Esophagus muscularis mucosa (tissue), 4 donors: ENCODE measurements around the gene EXOC3L1. TPM values are rescaled to one million over a fixed set of nuclear protein-coding genes. Genes with fewer than 3 reads are reported as not detected.

Experiments
- DNase-seq: peaks from one replicate; pipeline ENCODE4 v3.0.0-alpha.2; 2017; ENCODE audit errors: extremely low spot score
- H3K27ac ChIP-seq, 4 donors: fragments of 200-600 bp; sonication (generic); replicated peaks in 1 of 4; 1 replicate in 3 of 4; 2 replicates in 1 of 4; pipeline ENCODE4 v1.5.1; 2016 to 2019; ENCODE audit warnings: mild to moderate bottlenecking in 1 of 4
- H3K27me3 ChIP-seq, 4 donors: fragments of 200-600 bp; sonication (generic); one replicate each; pipeline versions ENCODE4 v1.5.1 to v1.6.0; 2016 to 2019
- H3K36me3 ChIP-seq, 4 donors: fragments of 200-600 bp; sonication (generic); one replicate each; pipeline ENCODE4 v1.5.1; 2016 to 2019
- H3K4me1 ChIP-seq, 4 donors: fragments of 200-600 bp; sonication (generic); one replicate each; pipeline ENCODE4 v1.5.1; 2016 to 2019
- H3K4me3 ChIP-seq, 4 donors: fragments of 200-600 bp; sonication (generic); 1 replicate in 2 of 4; 2 replicates in 2 of 4; pipeline ENCODE4 v1.5.1; 2016 to 2019; ENCODE audit warnings: mild to moderate bottlenecking in 4 of 4, moderate library complexity in 1 of 4
- H3K9me3 ChIP-seq, 4 donors: fragments of 200-600 bp; sonication (generic); 1 replicate in 3 of 4; 2 replicates in 1 of 4; pipeline ENCODE4 v1.5.1; 2016 to 2019
- EP300 ChIP-seq: sonication (generic); formaldehyde crosslinking; IDR thresholded peaks from one replicate; pipeline ENCODE4 v1.6.1; 2017; ENCODE audit warnings: antibody characterized with exemption
- POLR2A ChIP-seq: fragments of 450-650 bp; IDR thresholded peaks from one replicate; pipeline ENCODE4 v1.6.1; 2017; ENCODE audit warnings: antibody characterized with exemption, moderate library complexity, mild to moderate bottlenecking, low read depth
- POLR2AphosphoS5 ChIP-seq, 2 donors: sonication (generic); formaldehyde crosslinking; IDR thresholded peaks; one replicate each; pipeline ENCODE4 v1.6.1; 2017; ENCODE audit warnings: antibody characterized with exemption in 2 of 2
- WGBS: methylation state at CpG from one replicate; pipeline ENCODE4 v1.1.5; 2018; 5-methylcytosine and 5-hydroxymethylcytosine counted together
- intact Hi-C: fragments of 100-400 bp; cut with DNase I; formaldehyde crosslinking; loops from one replicate; pipeline ENCODE4 v1.15.1; 2023
- total RNA-seq, 4 donors: library from RNA; depleted of rRNA; stranded (reverse); fragments of >200 nt; gene quantifications; one replicate each; pipeline versions ENCODE4 v1.1.0 to v1.2.1, GENCODE V29; 2016
- TF ChIP-seq, protein P1 (sequence below), 3 experiments: fragments of 200-600 bp in 2 of 3; fragments of 450-650 bp in 1 of 3; sonication (generic) in 2 of 3; IDR thresholded peaks; one replicate each; pipeline ENCODE4 v1.5.1; 2017 to 2019; ENCODE audit warnings: antibody characterized with exemption in 3 of 3, mild to moderate bottlenecking in 2 of 3, moderate library complexity in 1 of 3

The EXOC3L1 gene
- total RNA-seq, 4 donors from 2014 or later: 1.2 to 4.0 (median 2.1) TPM

DNA sequence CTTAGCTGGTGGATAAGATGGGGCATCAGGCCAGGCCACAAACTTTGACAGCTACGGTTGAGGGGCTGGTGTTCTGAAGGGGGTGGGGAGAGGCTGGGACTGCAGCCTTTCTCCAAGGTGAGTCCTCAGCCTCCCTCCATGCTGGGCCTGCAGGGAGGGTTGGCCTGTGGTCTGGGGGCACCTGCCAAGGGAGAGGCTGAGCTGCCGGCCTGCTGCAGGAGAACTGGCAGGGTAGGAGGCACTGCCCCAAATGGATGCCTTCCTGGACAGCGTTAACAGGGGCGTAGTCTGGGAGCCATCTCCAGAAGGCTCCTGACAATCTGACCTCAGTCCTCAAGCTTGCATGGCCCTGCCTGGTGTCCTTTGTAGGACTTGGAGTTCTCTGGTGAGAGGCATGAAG lies 14.1 kb upstream of the EXOC3L1 start:
- Histone ChIP-seq H3K27me3 (no peaks in the 10 kb centered on the region), H3K4me3 (no peak overlapping the region), H3K9me3 (no peaks in the 10 kb centered on the region), H3K4me1 (peaks cover 4 to 9% (median 9%) of the 10 kb centered on the region in 4 donors), H3K36me3 (peaks cover 7 to 55% (median 41%) of the 10 kb centered on the region in 4 donors), H3K27ac (no peak overlapping the region)
- intact Hi-C loops: no loop called here
- TF ChIP-seq POLR2A: no peak
- TF ChIP-seq, protein P1, sequence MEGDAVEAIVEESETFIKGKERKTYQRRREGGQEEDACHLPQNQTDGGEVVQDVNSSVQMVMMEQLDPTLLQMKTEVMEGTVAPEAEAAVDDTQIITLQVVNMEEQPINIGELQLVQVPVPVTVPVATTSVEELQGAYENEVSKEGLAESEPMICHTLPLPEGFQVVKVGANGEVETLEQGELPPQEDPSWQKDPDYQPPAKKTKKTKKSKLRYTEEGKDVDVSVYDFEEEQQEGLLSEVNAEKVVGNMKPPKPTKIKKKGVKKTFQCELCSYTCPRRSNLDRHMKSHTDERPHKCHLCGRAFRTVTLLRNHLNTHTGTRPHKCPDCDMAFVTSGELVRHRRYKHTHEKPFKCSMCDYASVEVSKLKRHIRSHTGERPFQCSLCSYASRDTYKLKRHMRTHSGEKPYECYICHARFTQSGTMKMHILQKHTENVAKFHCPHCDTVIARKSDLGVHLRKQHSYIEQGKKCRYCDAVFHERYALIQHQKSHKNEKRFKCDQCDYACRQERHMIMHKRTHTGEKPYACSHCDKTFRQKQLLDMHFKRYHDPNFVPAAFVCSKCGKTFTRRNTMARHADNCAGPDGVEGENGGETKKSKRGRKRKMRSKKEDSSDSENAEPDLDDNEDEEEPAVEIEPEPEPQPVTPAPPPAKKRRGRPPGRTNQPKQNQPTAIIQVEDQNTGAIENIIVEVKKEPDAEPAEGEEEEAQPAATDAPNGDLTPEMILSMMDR (IDR thresholded peaks at IDR 0.05): no peak
- TF ChIP-seq POLR2AphosphoS5 (IDR thresholded peaks at IDR 0.05): no peak
- TF ChIP-seq EP300: no peak
- DNase-seq: no peak
- 82% methylated on average over 2 of the region's 4 CpGs for WGBS

DNA sequence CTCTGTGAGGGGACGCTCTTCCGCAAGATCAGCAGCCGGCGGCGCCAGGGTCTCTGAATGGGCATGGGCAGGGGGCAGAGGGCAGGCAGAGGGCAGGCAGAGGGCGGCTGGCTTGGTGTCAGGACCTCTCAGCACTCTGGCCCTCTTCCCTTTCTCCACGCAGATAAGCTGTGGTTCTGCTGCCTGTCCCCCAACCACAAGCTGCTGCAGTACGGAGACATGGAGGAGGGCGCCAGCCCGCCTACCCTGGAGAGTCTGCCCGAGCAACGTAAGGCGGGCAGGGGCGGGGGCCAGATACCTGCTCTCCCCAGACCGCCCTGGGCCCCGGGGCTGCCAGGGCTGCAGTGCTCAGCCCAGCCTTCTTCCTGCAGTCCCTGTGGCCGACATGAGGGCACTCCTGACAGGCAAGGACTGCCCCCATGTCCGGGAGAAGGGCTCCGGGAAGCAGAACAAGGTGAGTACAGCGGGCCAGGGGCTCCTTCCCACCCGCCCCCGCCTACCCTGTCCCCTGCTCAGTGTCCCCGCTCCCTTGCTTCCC lies 13.1 kb upstream of the EXOC3L1 start:
- no peak for TF ChIP-seq POLR2A
- no peak for TF ChIP-seq EP300
- no peak for TF ChIP-seq POLR2AphosphoS5 (IDR thresholded peaks at IDR 0.05)
- TF ChIP-seq, protein P1 (IDR thresholded peaks at IDR 0.05): no peak
- DNase-seq: no peak
- Histone ChIP-seq H3K27me3 (no peaks in the 10 kb centered on the region), H3K4me3 (no peak overlapping the region), H3K4me1 (peaks cover 7 to 20% (median 19%) of the 10 kb centered on the region in 4 donors), H3K27ac (no peak overlapping the region), H3K9me3 (no peaks in the 10 kb centered on the region), H3K36me3 (peaks cover 7 to 63% (median 48%) of the 10 kb centered on the region in 4 donors)
- WGBS: 85% methylated on average over 12 of the region's 23 CpGs
- intact Hi-C loops: no loop called here

DNA sequence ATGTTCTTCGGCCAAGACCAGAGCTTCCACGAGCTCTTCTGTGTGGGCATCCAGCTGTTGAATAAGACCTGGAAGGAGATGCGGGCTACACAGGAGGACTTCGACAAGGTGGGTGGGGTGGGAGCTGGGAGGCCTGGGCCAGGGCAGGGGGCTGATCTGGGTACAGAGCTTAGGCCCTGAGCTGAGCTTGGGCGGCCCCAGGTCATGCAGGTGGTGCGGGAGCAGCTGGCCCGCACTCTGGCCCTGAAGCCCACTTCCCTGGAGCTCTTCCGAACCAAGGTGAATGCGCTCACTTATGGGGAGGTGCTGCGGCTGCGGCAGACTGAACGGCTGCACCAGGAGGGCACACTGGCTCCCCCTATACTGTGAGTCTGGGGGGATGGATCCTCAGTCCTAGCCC lies 12.5 kb upstream of the EXOC3L1 start:
- intact Hi-C loops: no loop called here
- WGBS: no CpG with 5 or more reads among the region's 12 CpGs
- TF ChIP-seq EP300: no peak
- TF ChIP-seq, protein P1 (IDR thresholded peaks at IDR 0.05): no peak
- no peak for TF ChIP-seq POLR2AphosphoS5 (IDR thresholded peaks at IDR 0.05)
- TF ChIP-seq POLR2A: no peak
- H3K27me3 ChIP-seq: no peaks in the 10 kb centered on the region
- H3K4me1 ChIP-seq: peaks cover 7 to 25% (median 23%) of the 10 kb centered on the region in 4 donors
- H3K9me3 ChIP-seq: no peaks in the 10 kb centered on the region
- H3K4me3 ChIP-seq: no peak overlapping the region
- H3K27ac ChIP-seq: no peak overlapping the region
- peaks cover 10 to 63% (median 54%) of the 10 kb centered on the region in 4 donors for H3K36me3 ChIP-seq
- DNase-seq: no peak

DNA sequence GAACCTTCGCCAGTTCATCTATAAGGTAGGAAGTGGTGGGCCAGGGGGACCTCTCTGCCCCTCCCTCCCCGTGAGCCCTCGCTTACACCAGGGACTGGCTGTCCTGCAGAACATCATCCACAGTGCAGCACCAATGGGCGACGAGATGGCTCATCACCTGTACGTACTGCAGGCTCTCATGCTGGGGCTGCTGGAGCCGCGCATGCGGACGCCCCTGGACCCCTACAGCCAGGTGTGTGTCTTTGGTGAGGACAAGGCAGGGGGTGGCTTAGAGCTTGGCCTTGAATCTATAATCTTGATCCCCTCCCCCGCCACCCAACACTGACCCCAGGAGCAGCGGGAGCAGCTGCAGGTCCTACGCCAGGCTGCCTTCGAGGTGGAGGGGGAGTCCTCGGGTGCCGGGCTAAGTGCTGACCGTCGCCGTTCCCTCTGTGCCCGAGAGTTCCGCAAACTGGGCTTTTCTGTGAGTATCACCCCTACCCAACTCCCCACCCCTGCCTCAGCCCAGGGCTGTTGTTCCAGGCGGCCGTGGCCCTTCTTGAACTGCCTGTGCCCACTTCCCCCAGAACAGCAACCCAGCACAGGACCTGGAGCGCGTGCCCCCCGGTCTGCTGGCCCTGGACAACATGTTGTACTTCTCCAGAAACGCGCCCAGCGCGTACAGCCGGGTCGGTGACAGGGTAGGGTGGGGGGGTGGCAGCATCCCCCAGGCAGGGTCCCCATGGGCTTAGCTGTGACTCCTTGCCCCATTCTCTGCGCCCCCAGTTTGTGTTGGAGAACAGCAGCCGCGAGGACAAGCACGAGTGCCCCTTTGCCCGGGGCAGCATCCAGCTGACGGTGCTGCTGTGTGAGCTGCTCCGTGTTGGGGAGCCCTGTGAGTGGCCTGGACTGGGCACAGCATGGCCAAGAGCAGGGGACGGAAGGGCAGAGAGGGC lies 11.7 kb upstream of the EXOC3L1 start:
- WGBS: 96% methylated on average over 22 of the region's 40 CpGs
- TF ChIP-seq EP300 (no peak), POLR2A (no peak), POLR2AphosphoS5 (IDR thresholded peaks at IDR 0.05) (no peak)
- TF ChIP-seq, protein P1 (IDR thresholded peaks at IDR 0.05): no peak
- Histone ChIP-seq H3K4me1 (peaks cover 7 to 26% (median 23%) of the 10 kb centered on the region in 4 donors), H3K4me3 (no peak overlapping the region), H3K27ac (no peak overlapping the region), H3K36me3 (peaks cover 18 to 68% (median 60%) of the 10 kb centered on the region in 4 donors), H3K27me3 (no peaks in the 10 kb centered on the region), H3K9me3 (no peaks in the 10 kb centered on the region)
- intact Hi-C loops: no loop called here
- DNase-seq: no peak
